Measurements from ENCODE around the gene CAPRIN2.

Gene CAPRIN2

DNA sequence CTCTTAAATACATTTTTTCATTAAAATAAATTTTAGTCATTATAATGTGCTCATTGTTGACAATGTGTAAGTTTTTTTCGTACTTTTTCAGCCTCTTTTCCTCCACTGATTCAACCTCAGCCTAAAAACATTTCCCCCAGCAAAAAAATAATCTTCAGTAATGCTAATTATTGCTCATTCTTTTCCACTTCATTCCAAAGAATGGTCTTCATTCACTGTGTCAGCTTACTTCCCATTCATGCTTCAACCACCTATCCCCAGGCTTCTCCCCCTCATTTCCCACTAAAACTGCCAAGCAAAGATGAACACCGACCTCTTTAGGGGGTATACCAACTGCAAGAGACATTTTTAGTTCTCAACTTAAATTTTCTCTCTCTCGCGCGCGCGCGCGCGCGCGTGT lies 56.4 kb downstream of the CAPRIN2 start:
- DNase-seq (ENCODE audit: low read depth) = no peak

DNA sequence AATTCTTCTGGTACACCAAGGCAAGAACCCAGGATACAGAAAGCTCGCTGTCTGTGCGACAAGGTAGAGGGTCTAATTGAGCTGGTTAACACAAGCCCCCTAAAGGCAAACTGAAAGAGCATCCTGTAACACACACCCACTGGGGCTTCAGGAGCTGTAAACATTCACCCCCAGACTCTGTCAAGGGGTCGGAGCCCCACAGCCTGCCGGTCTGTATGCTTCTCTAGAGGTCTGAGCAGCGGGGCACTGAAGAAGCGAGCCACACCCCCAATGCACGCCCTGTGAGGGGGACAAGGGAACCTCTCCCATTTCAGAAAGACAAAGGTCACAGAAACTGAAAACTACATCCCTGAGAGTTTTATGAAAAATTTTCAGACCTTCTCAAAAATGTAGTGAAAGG lies 57.8 kb downstream of the CAPRIN2 start:
- no peak for DNase-seq (ENCODE audit: low read depth)

DNA sequence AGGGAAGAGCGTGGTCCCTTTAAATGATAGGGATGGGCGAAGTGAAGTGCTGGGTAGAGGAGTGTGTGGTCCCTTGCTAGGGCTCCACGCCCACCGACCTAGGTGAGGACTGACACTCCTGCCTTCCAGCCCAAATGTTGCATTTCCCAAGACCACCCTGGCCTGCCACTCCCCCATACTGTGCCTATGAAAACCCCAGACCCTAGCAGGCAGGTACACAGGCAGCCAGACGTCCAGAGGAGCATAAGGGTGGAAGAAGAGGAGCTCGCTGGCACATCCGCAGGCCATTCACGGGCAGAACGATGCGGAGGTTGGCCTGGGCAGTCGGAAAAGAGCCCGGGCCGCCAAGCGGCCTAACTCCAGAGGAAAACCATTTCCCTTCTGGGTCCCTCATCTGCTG lies 58.3 kb downstream of the CAPRIN2 start:
- DNase-seq (ENCODE audit: low read depth) = no peak

DNA sequence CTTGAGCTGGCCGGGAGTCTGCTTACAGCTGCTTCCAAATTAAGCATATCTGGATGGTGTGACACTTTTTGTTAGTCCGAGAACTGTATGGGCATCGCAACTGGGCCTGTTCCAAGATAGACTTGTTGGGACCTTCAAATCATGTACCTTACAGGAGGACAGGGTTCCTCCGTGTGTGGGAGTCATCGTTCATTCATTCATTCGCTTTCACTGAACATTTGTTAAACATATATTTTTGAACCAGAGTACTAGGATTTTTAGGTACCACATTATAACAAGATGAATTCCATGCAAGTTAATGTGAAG lies 58.7 kb downstream of the CAPRIN2 start:
- DNase-seq (ENCODE audit: low read depth) = no peak

DNA sequence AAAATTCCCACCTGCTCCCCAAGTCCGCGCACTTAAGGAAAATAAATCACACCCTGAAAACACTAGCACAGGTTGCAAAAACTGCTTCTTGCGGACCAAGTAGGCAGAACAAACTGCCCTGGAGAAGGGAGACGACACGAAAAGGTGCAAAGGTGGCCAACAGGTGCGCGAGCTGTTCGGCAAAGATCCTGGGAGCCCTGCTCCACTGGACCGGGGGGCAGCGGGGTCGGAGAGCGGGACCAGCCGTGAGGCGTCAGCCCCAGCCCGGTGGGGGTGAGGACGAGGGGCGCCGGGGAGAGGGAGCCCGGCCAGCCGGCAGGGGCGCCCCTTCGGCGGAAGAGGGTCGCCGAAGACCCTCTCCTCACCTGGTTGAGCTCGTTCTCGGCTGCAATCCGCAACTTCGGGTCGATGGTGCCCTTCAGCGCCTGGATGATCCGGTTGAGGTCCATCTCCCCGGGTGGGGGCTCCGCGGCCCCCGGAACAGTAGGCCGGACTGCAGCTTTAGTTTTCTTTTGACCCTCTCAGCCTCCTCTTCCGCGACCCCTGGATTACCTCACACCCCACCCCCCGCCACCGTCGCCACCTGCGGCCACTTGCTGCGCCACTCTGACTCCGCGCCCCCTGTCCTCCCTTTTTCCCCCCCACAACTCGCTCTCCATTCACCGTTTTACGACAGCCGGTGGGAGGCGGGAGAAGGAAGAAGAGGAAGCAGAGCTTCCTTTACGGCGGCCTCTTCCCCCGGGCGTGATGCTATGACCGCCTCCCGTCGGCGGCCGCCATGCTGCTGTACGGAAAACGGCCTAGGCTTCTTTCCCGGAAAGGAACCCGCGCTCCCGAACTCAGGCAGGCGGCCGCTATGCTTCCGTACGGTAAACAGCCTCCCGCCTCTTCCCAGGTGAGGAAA lies 59.3 kb downstream of the CAPRIN2 start, which contains the start of gene IPO8:
Gene IPO8 (minus strand): TSS at position 671 of the 904 bp plus-strand sequence. CDS start 222 bp downstream, at position 449.
- peak; percentile 94 for DNase-seq (ENCODE audit: low read depth)

DNA sequence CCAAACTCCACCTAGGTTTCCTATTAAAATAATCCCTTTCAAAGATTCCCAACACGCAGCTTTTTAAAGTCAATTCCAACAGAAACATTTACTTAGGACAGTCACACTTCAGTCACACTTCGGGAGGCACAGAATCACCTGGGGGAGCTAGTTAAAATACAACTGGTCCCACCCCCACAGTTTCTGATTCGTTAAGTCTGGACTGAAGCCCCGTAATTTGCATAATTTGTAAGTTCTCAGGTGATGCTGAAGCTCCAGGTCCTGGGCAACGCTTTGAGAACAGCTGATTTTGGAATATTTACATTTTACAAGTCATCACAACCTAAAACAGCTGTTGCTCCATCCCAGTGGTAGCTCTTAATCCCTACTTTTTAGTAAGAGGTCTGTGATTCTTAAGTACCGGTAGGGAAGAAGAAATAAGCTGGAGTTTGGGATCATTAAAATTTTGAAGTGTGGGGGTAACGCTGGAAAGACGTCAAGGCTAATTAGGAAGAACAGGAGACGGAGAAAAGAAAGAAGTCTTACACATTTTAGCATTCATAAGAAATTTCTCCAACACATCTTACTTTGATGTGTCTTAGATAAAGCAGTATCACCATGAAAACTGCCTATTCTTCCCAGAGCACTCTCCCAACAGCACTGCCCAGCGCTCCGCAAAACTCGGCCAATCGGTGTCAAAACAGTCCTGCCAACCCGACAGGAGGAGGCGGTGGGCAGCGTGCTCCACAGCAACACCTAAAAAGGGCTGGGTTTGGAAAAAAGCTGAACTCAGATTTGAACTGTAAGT lies 60.1 kb downstream of the CAPRIN2 start:
- DNase-seq (ENCODE audit: low read depth) = peak; percentile 19

DNA sequence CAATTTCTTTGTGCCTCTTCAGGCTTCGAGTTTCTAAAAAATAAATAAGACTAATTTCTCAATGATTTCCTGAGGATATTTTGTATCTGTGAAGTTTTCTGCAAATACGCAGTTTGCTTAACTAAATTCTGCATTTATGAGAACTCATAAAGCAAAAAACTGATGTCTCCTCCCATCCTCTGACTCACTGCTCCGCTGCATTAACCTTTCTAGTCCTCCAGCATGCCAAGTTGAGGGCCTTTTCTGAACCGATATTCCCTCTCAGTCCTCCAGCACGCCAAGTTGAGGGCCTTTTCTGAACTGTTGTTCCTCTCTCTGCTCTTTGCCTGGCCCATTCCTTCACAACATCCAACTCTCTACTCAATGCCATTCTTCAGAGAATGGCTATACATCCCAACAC lies 62.3 kb downstream of the CAPRIN2 start:
- peak; percentile 60 for DNase-seq (ENCODE audit: low read depth)

DNA sequence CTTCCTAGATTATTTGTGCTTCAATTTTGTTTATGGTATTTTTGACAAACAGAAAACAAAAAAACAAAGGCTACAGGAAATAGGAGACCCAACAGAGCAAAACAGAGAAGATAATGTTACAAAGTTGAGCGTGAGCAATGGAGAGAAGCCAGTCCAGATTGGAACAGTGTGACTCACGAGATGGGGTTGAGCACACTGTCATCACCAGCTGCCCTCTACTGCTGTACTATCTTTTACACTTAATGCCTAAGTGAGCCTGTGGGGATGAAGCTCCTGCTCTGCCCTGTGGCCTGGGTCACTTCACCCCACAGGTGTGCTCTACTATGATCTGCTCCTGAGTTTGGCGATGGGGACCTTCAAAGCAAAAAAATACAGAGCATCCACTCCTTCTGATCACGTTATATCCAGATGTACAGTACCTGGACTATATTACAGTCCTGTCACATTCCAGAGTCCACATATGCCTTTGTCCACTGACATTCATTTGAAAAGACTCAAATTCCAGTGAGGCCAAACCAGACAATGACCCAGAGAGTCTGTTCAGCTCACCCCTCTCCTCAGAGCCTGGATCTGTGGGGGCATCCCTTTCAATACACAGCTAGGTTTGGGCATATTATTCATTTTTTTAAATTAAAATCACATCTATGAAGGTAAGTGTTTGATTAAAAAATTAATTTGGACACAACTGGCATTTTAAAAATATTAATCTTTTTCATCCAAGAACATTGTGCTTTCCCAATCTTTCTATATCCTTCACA lies 63.5 kb downstream of the CAPRIN2 start:
- DNase-seq (ENCODE audit: low read depth) = peak; percentile 79

DNA sequence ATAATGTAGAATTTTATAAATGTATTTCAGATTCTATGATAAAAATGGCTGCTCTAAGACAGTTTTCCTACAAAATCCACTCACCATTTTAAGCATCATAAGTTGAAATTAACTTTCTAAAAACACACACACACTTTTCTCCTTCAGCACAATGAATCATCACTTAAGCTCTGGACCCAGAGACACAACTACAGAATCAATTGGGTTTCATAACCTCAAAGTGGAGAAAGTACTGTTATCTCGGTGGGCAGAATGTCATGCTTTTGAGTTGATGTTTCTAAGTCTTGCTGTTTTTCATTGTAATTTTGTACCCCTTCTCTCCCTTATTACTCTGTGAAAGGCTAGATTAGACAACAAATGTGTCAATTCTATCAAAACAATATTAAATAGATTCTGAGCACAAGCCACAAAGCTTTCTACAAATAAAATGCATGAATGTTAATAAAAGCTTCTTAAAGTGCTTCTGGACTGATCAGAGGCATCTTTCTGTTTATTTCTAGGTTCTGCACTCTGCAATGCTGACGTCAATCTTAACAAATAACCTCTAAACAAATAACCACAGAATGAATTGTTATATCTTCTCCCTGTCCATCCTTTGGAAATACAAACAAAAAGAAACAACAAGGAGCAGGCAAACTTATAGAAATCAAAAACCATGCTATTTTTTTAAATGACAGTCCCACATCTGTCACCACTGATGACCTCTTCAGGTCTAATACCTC lies 67.3 kb downstream of the CAPRIN2 start:
- peak; percentile 14 for DNase-seq (ENCODE audit: low read depth)

DNA sequence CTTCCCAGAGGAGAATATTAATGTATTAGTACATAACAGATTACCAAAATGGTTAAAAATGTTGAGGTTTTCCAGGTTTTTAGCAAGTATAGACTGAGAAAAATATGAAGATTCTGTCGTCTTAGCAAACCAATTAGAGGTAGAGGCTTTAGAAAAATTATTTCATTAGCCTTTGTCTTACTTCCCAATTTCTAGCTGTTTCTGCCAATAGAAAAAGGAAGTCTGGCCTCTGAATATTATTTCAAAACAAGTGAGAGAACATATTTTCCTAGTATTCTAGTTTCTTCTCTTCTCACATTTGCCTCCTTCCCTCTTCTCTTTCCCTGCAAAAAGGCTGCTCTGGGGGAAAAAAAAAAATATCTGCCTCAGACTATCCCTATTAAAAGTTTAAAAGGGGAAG lies 75.5 kb downstream of the CAPRIN2 start:
- no peak for DNase-seq (ENCODE audit: low read depth)

DNA sequence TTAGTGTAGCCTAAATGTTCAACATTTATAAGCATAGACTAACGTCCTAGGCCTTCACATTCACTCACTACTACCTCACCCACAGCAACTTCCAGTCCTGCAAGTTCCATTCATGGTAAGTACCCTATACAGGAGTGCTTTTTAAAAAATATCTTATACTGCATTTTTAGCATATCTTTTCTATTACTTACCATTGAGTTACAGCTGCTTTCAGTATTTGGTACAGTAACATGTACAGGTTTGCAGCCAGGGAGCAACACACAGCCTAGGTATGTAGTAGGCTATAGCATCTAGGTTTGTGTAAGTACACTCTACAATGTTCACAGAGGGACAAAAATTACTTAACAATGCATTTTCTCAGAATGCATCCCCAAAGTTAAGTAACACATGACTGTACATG lies 76.5 kb downstream of the CAPRIN2 start:
- DNase-seq (ENCODE audit: low read depth) = no peak

DNA sequence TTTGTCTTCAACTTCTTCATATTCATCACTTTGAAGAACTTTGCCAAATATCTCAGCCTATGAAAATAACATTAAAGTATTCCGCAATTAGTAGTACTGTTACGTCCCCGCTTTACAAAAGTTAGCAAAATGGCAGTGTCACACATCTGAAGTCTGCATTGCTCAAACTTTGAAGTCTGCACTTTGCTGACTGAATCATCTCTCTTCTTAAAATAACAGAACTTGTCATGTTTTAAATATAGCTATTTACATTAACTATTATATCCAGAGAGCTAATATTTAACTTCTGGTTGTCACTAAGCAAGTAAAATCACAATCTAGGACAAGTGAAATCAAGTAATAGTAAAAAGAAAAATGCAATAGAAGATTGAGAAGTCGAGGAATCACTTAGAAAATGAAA lies 93.5 kb downstream of the CAPRIN2 start:
- no peak for DNase-seq (ENCODE audit: low read depth)

Measured in fibroblast of gingiva (primary cell).